MG63 (cell line): Measurements from ENCODE around the gene CENPM. TPM values are rescaled to one million over a fixed set of nuclear protein-coding genes. Genes with fewer than 3 reads are reported as not detected.
"Not testable (repeated sequence)": the region's sequence is repeated elsewhere in the genome, so short reads cannot be mapped to it uniquely, and the experiment has no call there.

Experiments used
- DNase-seq: peaks from one replicate; pipeline ENCODE4 v3.0.0-alpha.2; 2020
- H3K27me3 ChIP-seq: fragments of 250-450 bp; sonication (Bioruptor Pico); 2 replicates; pipeline ENCODE4 v1.5.1; 2020; ENCODE audit warnings: mild to moderate bottlenecking, moderate library complexity
- H3K36me3 ChIP-seq: fragments of 250-450 bp; sonication (Bioruptor Pico); 2 replicates; pipeline ENCODE4 v1.5.1; 2020; ENCODE audit warnings: mild to moderate bottlenecking, moderate library complexity
- H3K4me3 ChIP-seq: fragments of 250-450 bp; sonication (Bioruptor Pico); 2 replicates; pipeline ENCODE4 v1.5.1; 2020; ENCODE audit warnings: mild to moderate bottlenecking, moderate library complexity
- H3K9me3 ChIP-seq: fragments of 250-450 bp; sonication (Bioruptor Pico); 2 replicates; pipeline ENCODE4 v1.5.1; 2020; ENCODE audit warnings: mild to moderate bottlenecking, moderate library complexity
- total RNA-seq: library from RNA; depleted of rRNA; stranded (reverse); fragments of >200 nt; shearing (Covaris generic); gene quantifications from 2 replicates; pipeline ENCODE4 v1.2.3, GENCODE V29; 2014; ENCODE audit warnings: low replicate concordance

The CENPM gene
- total RNA-seq, 1 experiment from 2014 or later = 60.6 TPM

GRCh38 chr22:41971431-41971830 is 24.5 kb upstream of the CENPM start:
- no peaks in the 10 kb centered on the region for H3K9me3 ChIP-seq
- peaks cover 25% of the 10 kb centered on the region for H3K27me3 ChIP-seq
- no peak overlapping the region for H3K4me3 ChIP-seq
- no peaks in the 10 kb centered on the region for H3K36me3 ChIP-seq
- DNase-seq = no peak

- peaks cover 17% of the 10 kb centered on the region for H3K27me3 ChIP-seq
- no peak overlapping the region for H3K4me3 ChIP-seq
- DNase-seq = no peak
- H3K36me3 ChIP-seq = no peaks in the 10 kb centered on the region
- H3K9me3 ChIP-seq = no peaks in the 10 kb centered on the region
These were observed 23.6 kb upstream of the CENPM start for GRCh38 chr22:41970601-41971000.

GRCh38 chr22:41969110-41969646 is 22.2 kb upstream of the CENPM start, which contains the start of gene SEPTIN3:
SEPTIN3 (plus strand) TSS chr22:41969443; CDS start chr22:41971493, 2,050 bp downstream.
- H3K4me3 ChIP-seq = no peak within 1 kb of the TSS
- H3K36me3 ChIP-seq = no peaks in the 10 kb centered on the region
- H3K9me3 ChIP-seq = no peaks in the 10 kb centered on the region
- peaks cover 8% of the 10 kb centered on the region for H3K27me3 ChIP-seq
- DNase-seq = no peak

GRCh38 chr22:41968601-41969000 is 21.6 kb upstream of the CENPM start:
- H3K36me3 ChIP-seq = no peaks in the 10 kb centered on the region
- H3K27me3 ChIP-seq = peaks cover 7% of the 10 kb centered on the region; the same call in 1 of the 2 replicates
- H3K4me3 ChIP-seq = no peak overlapping the region
- H3K9me3 ChIP-seq = no peaks in the 10 kb centered on the region
- no peak for DNase-seq

- peak; percentile 81 for DNase-seq
- H3K36me3 ChIP-seq = no peaks in the 10 kb centered on the region
- no peak overlapping the region for H3K4me3 ChIP-seq
- H3K27me3 ChIP-seq = no peaks in the 10 kb centered on the region
- no peaks in the 10 kb centered on the region for H3K9me3 ChIP-seq
These were observed 19.8 kb upstream of the CENPM start for GRCh38 chr22:41966607-41967240.

DNA sequence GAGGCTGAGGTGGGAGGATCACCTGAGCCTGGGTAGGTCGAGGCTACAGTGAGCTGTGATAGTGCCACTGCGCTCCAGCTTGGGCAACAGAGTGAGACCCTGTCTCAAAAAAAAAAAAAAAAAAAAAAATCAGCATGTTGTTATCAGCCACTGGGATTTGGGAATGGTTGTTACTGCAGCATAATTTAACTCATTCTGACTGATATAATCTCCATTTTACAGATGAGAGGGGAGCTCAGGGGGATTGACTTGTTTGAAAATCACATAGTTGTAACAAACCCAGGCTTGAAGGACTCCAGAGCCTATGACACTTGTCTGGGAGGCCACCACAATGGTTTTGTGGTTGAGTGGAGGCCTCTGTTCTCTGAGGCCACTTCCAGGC is 19.3 kb upstream of the CENPM start:
- Histone ChIP-seq H3K36me3 (no peaks in the 10 kb centered on the region), H3K9me3 (no peaks in the 10 kb centered on the region)
- no peak for DNase-seq

DNA sequence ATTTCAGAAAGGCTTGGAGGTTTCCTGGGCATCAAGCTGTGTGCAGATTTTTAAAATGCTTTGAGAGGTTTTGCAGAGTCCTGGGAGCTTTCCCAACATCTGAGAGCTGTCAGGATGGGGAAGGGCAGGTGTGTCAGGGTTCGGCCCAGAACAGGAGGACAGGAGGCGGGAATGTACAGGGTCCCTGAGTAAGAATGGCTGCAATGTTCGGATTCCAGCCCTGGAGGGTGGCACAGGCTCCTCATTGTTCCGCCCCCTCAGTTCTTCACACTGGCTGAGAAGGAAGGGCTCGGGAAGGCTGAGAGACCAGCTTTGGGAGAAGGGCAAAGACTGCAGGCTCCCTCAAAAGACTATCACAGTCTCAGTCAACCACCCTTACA is 17.1 kb upstream of the CENPM start:
- no peak for DNase-seq
- H3K27me3 ChIP-seq = no peaks in the 10 kb centered on the region
- H3K4me3 ChIP-seq = no peak overlapping the region
- H3K36me3 ChIP-seq = no peaks in the 10 kb centered on the region
- H3K9me3 ChIP-seq = no peaks in the 10 kb centered on the region

More for the DNA sequence above, 19.3 kb upstream of the CENPM start:
- no peak overlapping the region for H3K4me3 ChIP-seq
- no peaks in the 10 kb centered on the region for H3K27me3 ChIP-seq

- no peak for DNase-seq
- no peak overlapping the region for H3K4me3 ChIP-seq
These were observed 16.6 kb upstream of the CENPM start for GRCh38 chr22:41963453-41964111.

DNA sequence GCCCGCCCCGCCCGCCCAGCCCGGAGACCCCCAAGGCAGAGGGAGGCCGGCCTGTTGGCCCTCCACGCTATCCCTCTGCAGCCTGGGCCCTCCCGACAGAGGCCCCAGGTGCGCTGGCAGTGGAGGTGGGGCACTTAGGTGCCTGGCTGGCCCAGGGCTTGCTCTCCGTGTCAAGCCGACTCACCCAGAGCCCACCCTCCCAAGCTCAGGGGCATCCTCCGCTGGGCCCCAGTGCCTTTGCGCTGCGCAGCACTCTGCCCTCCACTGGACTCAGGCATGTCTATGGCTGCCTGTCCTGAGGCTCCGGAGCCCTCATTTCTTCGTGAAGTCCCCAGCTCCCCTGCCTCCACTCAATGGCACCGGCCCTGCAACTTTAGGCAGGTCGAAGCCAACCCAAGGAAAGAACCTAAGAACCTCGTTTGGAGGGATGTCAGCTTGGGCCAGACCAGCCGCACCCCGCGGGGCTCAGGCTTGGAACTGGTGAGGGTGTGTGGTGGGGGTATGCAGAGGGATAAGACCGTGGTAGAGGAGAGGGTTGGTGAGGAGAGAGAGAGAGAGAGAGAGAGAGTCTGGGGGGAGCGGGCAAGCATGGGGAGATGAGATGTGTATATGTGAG is 11.1 kb upstream of the CENPM start:
- Histone ChIP-seq H3K9me3 (no peaks in the 10 kb centered on the region), H3K36me3 (no peaks in the 10 kb centered on the region), H3K4me3 (no peak overlapping the region), H3K27me3 (no peaks in the 10 kb centered on the region)
- DNase-seq = no peak

More at GRCh38 chr22:41963453-41964111, 16.6 kb upstream of the CENPM start:
- Histone ChIP-seq H3K36me3 (no peaks in the 10 kb centered on the region), H3K9me3 (no peaks in the 10 kb centered on the region), H3K27me3 (no peaks in the 10 kb centered on the region)

DNA sequence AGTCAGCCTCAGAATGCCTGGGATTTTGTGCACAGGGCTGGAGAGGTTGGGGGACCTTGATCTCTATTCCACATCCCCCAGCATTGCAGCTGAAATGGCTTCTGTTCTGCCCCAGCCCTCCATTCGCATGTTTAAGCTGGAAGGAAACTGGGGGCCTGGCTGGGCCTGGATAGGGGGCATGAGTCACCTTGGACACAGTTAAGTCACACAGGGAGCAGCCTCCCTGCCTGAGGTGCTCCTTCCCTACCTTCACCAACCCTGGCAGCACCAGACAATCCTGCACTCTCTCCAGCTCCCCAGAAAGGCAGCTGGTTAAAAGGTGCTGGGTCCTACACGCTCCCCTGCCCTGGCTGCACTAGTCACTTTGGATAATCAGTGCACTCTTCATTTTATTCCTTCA is 5.8 kb upstream of the CENPM start:
- H3K36me3 ChIP-seq = no peaks in the 10 kb centered on the region
- no peak for DNase-seq
- no peaks in the 10 kb centered on the region for H3K27me3 ChIP-seq
- no peaks in the 10 kb centered on the region for H3K9me3 ChIP-seq
- H3K4me3 ChIP-seq = no peak overlapping the region

- no peak within 1 kb of the TSS for H3K4me3 ChIP-seq
- no peaks in the 10 kb centered on the region for H3K27me3 ChIP-seq
- H3K9me3 ChIP-seq = no peaks in the 10 kb centered on the region
- no peak for DNase-seq
- H3K36me3 ChIP-seq = no peaks in the 10 kb centered on the region
These were observed 5.0 kb upstream of the CENPM start, which contains the start of gene SMIM45 for GRCh38 chr22:41951898-41952474. SMIM45 (plus strand) TSS chr22:41952150.

DNA sequence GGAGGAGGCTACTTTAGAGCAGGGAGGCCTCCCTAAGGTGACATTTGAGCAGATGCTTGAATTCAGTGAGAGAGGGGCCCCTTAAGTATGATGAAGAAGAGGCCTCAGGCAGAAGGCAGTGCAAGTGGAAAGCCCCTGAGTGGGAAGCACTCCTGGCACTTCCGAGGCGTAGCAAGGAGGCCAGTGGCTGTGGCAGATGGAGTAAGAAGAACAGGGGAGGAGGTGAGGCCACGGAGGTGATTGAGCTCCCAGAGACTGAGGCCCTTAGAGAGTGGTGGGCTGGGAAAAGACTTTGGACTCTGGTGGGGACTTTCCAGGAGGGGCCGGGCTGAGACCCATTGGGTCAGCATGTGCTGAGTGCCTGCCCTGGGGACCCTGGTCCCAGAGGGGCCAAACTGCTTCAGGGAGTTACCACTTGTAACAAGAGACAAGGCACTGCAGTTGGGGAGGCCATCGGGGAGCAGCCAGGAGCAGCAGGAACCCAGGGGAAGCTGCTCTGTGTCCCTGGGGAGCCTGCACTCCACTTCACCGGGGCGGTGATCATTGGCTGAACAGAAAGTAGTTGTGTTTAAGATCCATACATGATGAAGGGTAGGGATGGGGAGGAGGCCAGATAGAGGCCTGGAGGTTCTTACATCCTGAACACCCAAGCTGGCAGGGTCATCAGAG is 2.5 kb upstream of the CENPM start:
- H3K9me3 ChIP-seq = no peaks in the 10 kb centered on the region
- H3K36me3 ChIP-seq = peaks cover 15% of the 10 kb centered on the region
- no peak overlapping the region for H3K4me3 ChIP-seq
- H3K27me3 ChIP-seq = no peaks in the 10 kb centered on the region
- no peak for DNase-seq

DNA sequence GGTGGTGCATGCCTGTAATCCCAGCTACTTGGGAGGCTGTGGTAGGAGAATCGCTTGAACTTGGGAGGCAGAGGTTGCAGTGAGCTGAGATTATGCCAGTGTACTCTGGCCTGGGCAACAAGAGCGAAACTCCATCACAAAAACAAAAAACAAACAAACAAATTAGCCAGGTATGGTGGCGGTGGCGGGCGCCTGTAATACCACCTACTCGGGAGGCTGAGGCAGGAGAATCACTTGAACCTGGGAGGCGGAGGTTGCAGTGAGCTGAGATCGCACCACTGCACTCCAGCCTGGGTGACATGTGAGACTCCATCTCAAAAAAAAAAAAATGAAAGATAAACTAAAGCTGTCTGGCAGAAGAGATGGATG is 2.0 kb upstream of the CENPM start:
- H3K9me3 ChIP-seq, H3K27me3 ChIP-seq, H3K4me3 ChIP-seq, DNase-seq: not testable (repeated sequence)
- H3K36me3 ChIP-seq = peaks cover 18% of the 10 kb centered on the region

DNA sequence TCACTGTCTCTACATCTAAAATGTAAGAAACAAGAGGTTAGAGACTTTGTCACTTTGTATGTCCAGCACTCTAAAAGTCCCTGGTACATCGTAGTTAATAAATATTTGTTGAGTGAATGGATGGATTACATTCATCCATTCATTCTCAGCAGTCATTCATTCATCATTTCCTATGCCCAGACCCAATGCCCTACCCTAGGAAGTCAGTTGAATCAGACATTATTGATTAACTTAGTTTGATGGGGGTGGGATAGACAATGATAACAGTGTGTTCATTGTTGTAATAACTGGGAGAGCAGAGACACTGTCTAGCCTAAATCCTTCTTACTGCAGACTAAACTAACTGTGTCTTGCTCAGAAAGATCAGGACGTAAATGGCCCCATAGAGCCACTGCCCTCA is 1.2 kb upstream of the CENPM start:
- H3K27me3 ChIP-seq = no peaks in the 10 kb centered on the region
- no peaks in the 10 kb centered on the region for H3K9me3 ChIP-seq
- no peak overlapping the region for H3K4me3 ChIP-seq
- H3K36me3 ChIP-seq = peaks cover 25% of the 10 kb centered on the region
- no peak for DNase-seq

GRCh38 chr22:41947424-41948080 is 600 bp upstream of the CENPM start:
- no peak for DNase-seq
- peak overlapping the region; percentile 64 for H3K4me3 ChIP-seq
- H3K9me3 ChIP-seq = no peaks in the 10 kb centered on the region
- no peaks in the 10 kb centered on the region for H3K27me3 ChIP-seq
- H3K36me3 ChIP-seq = peaks cover 30% of the 10 kb centered on the region

DNA sequence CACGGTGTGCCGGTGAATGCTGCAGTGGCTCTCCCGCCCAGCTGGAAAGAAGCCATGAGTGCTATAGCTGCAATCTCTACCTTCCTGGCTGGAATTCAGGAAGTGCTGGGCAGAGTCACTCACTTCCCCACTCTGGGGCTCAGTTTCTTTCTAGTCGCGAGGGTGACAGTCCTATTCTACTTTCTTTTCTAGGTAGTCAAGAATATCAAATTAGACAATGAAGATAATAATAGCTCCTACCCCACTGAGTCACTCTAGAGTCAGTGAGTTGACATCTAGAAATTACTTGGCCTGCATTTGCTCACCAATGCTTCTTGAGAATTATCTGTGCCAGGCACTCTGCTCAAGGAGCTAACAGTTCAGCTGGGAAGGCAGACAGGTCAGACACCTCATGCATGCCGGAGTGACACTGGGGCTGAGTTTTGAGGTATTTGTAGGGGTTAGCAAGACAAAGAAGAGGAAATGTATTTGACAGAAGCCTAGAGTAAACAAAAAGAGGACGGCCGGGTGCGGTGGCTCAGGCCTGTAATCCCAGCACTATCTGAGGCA is 3.2 kb downstream of the CENPM start:
- Histone ChIP-seq H3K27me3 (no peaks in the 10 kb centered on the region), H3K4me3 (no peak overlapping the region), H3K36me3 (peaks cover 61% of the 10 kb centered on the region), H3K9me3 (no peaks in the 10 kb centered on the region)
- DNase-seq = no peak
